ENCODE data around the gene PHF14. TPM values are rescaled to one million over a fixed set of nuclear protein-coding genes. Genes with fewer than 3 reads are reported as not detected.

Gene PHF14
- total RNA-seq, 1 donor from 2014 or later: 72.1 TPM

DNA sequence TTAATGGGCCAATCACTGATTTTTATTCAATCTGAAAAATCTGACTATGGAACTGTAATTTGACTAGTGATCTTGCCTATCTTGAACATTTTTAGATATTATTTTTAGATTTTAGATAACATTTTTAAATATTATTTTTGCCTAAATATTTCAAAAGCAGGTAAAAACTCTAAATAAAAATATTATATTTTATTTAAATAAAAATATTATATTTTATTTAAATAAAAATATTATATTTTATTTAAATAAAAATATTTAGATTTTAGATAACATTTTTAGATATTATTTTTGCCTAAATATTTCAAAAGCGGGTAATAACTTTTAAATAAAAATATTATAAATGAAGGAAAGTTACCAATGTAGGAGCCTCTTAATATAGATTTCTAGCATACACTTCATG is 187.8 kb downstream of the PHF14 start:
- TF ChIP-seq, protein P1, sequence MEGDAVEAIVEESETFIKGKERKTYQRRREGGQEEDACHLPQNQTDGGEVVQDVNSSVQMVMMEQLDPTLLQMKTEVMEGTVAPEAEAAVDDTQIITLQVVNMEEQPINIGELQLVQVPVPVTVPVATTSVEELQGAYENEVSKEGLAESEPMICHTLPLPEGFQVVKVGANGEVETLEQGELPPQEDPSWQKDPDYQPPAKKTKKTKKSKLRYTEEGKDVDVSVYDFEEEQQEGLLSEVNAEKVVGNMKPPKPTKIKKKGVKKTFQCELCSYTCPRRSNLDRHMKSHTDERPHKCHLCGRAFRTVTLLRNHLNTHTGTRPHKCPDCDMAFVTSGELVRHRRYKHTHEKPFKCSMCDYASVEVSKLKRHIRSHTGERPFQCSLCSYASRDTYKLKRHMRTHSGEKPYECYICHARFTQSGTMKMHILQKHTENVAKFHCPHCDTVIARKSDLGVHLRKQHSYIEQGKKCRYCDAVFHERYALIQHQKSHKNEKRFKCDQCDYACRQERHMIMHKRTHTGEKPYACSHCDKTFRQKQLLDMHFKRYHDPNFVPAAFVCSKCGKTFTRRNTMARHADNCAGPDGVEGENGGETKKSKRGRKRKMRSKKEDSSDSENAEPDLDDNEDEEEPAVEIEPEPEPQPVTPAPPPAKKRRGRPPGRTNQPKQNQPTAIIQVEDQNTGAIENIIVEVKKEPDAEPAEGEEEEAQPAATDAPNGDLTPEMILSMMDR (IDR thresholded peaks at IDR 0.05; ENCODE audit: unreplicated experiment): no peak
- H3K27ac Mint-ChIP-seq: no peak overlapping the region
- no peaks in the 10 kb centered on the region for H3K4me1 Mint-ChIP-seq
- H3K4me3 Mint-ChIP-seq: no peak overlapping the region
- peaks cover 8% of the 10 kb centered on the region for H3K36me3 Mint-ChIP-seq
- peaks cover 13% of the 10 kb centered on the region for H3K9me3 Mint-ChIP-seq
- no peaks in the 10 kb centered on the region for H3K27me3 Mint-ChIP-seq (ENCODE audit: low read depth)
- DNase-seq (ENCODE audit: low spot score in 2 of 2, unreplicated experiment in 2 of 2): no peak

- Mint-ChIP-seq H3K27ac (no peak overlapping the region), H3K4me1 (no peaks in the 10 kb centered on the region), H3K4me3 (no peak overlapping the region), H3K36me3 (peaks cover 8% of the 10 kb centered on the region), H3K9me3 (peaks cover 13% of the 10 kb centered on the region), H3K27me3 (ENCODE audit: low read depth) (no peaks in the 10 kb centered on the region)
- DNase-seq (ENCODE audit: low spot score in 2 of 2, unreplicated experiment in 2 of 2): no peak
- TF ChIP-seq, protein P1 (IDR thresholded peaks at IDR 0.05; ENCODE audit: unreplicated experiment): no peak
Measured at GRCh38 chr7:11163220-11163619, 189.5 kb downstream of the PHF14 start.

DNA sequence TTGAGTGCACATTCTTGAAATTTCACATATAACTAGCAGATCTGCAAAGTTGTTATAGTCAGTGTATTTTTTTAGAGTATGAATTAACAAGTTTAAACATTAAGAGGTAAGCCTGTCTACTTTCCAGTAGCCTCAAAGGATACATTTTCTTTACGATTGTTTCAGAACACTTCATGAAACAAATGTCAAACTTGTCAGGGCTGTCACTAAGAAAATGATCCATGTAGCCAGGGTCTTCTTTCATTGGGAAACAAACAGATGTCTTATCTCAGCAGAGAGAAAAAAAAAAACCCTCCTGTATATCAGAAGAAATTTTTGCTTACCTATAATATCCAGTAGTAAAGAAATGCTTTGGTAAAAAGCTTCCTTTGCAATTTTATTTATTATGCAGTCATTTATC is 192.4 kb downstream of the PHF14 start:
- no peaks in the 10 kb centered on the region for H3K27me3 Mint-ChIP-seq (ENCODE audit: low read depth)
- H3K4me3 Mint-ChIP-seq: no peak overlapping the region
- H3K9me3 Mint-ChIP-seq: peaks cover under 1% of the 10 kb centered on the region
- DNase-seq (ENCODE audit: low spot score in 2 of 2, unreplicated experiment in 2 of 2): no peak
- peaks cover 7% of the 10 kb centered on the region for H3K4me1 Mint-ChIP-seq
- TF ChIP-seq, protein P1 (IDR thresholded peaks at IDR 0.05; ENCODE audit: unreplicated experiment): no peak
- H3K36me3 Mint-ChIP-seq: peaks cover under 1% of the 10 kb centered on the region
- H3K27ac Mint-ChIP-seq: no peak overlapping the region

DNA sequence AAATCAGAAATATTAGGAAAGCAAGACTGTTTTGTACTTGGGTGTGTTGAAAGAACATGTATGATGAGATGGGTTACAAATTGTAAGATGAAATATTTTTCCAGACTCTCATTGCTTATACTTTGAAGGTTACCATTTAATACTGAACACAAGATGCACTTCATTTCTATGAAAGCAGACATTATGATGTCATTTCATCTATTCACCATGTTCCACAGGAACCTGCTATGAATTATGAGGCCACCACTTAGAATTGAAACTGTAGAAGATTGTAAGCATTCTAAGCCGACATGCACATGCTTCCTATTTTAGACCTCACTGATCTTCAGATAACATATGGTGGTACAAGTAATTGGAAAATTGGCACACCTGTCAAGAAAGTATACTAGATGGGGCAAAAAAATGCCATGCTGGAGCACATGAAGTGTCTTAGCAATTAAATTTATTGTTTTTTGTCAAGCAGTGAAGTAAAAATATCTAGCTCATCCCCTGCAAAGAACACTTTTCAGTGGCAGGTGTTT is 195.0 kb downstream of the PHF14 start:
- H3K4me3 Mint-ChIP-seq: no peak overlapping the region
- no peak overlapping the region for H3K27ac Mint-ChIP-seq
- no peaks in the 10 kb centered on the region for H3K9me3 Mint-ChIP-seq
- H3K27me3 Mint-ChIP-seq (ENCODE audit: low read depth): no peaks in the 10 kb centered on the region
- no peaks in the 10 kb centered on the region for H3K36me3 Mint-ChIP-seq
- TF ChIP-seq, protein P1 (IDR thresholded peaks at IDR 0.05; ENCODE audit: unreplicated experiment): no peak
- H3K4me1 Mint-ChIP-seq: peaks cover 7% of the 10 kb centered on the region
- no peak for DNase-seq (ENCODE audit: low spot score in 2 of 2, unreplicated experiment in 2 of 2)

- Mint-ChIP-seq H3K27ac (peak overlapping the region; percentile 17), H3K27me3 (ENCODE audit: low read depth) (no peaks in the 10 kb centered on the region), H3K4me1 (peaks cover 8% of the 10 kb centered on the region)
Measured at GRCh38 chr7:11170175-11170574, 196.5 kb downstream of the PHF14 start.

More at GRCh38 chr7:11170175-11170574, 196.5 kb downstream of the PHF14 start:
- H3K4me3 Mint-ChIP-seq: no peak overlapping the region
- H3K9me3 Mint-ChIP-seq: no peaks in the 10 kb centered on the region
- no peaks in the 10 kb centered on the region for H3K36me3 Mint-ChIP-seq
- TF ChIP-seq, protein P1 (IDR thresholded peaks at IDR 0.05; ENCODE audit: unreplicated experiment): no peak
- DNase-seq (ENCODE audit: low spot score in 2 of 2, unreplicated experiment in 2 of 2): no peak

All from mesothelial cell of epicardium (in vitro differentiated cells).